Heart left ventricle (tissue), 16 donors: ENCODE results near the gene APLP2. TPM values are rescaled to one million over a fixed set of nuclear protein-coding genes. Genes with fewer than 3 reads are reported as not detected.

Experiments
- ATAC-seq, 4 donors: fragments of 200-7000 bp; cut with Tn5 transposase; one replicate each; pipeline ENCODE4 v1.9.1; 2020 to 2022; ENCODE audit warnings: moderate library complexity in 4 of 4, mild to moderate bottlenecking in 3 of 4, moderate number of reproducible peaks in 1 of 4
- DNase-seq, 5 donors: peaks; one replicate each; pipeline ENCODE4 v3.0.0-alpha.2; 2020
- H3K27ac ChIP-seq, 12 donors: fragments of 200-600 bp; sonication (generic) in 4 of 12; one replicate each; pipeline versions ENCODE4 v1.5.0 to v1.8.0; 2016 to 2022; ENCODE audit warnings: mild to moderate bottlenecking in 2 of 12
- H3K27me3 ChIP-seq, 9 donors: fragments of 200-600 bp; sonication (generic) in 2 of 9; one replicate each; pipeline versions ENCODE4 v1.5.1 to v1.8.0; 2016 to 2022; ENCODE audit warnings: mild to moderate bottlenecking in 3 of 9
- H3K36me3 ChIP-seq, 9 donors: fragments of 200-600 bp; sonication (generic) in 2 of 9; one replicate each; pipeline versions ENCODE4 v1.5.0 to v1.8.0; 2018 to 2022; ENCODE audit warnings: mild to moderate bottlenecking in 2 of 9
- H3K4me1 ChIP-seq, 12 donors: fragments of 200-600 bp; sonication (generic) in 4 of 12; one replicate each; pipeline versions ENCODE4 v1.5.0 to v1.8.0; 2016 to 2022; ENCODE audit warnings: mild to moderate bottlenecking in 3 of 12
- H3K4me3 ChIP-seq, 12 donors: fragments of 200-600 bp; sonication (generic) in 4 of 12; one replicate each; pipeline versions ENCODE4 v1.5.0 to v1.8.0; 2017 to 2022; ENCODE audit warnings: mild to moderate bottlenecking in 9 of 12, moderate library complexity in 4 of 12
- H3K9me3 ChIP-seq, 12 donors: fragments of 200-600 bp; sonication (generic) in 4 of 12; one replicate each; pipeline versions ENCODE4 v1.5.0 to v1.8.0; 2016 to 2022; ENCODE audit warnings: mild to moderate bottlenecking in 1 of 12
- POLR2A ChIP-seq, 2 donors: fragments of 450-650 bp; IDR thresholded peaks; one replicate each; pipeline ENCODE4 v1.6.1; 2017; ENCODE audit warnings: antibody characterized with exemption in 2 of 2, mild to moderate bottlenecking in 2 of 2, moderate library complexity in 2 of 2
- WGBS, 4 donors: extraction: QIAGEN DNeasy Blood & Tissue Kit in 2 of 4; methylation state at CpG; one replicate each; pipeline versions ENCODE4 v1.1.5 to v1.1.7; 2013 to 2018; 5-methylcytosine and 5-hydroxymethylcytosine counted together
- intact Hi-C, 10 donors: fragments of 100-400 bp; cut with DNase I; formaldehyde crosslinking; loops; one replicate each; pipeline versions ENCODE4 v1.11.1 to v1.14.2; 2022
- polyA plus RNA-seq, 2 donors: library from polyadenylated mRNA; stranded (reverse); fragments of 200-250 nt; gene quantifications; one replicate each; pipeline ENCODE4 v1.2.3, GENCODE V29; 2013
- total RNA-seq, 9 donors: library from RNA; depleted of rRNA in 2 of 9; stranded (reverse); fragments of >200 nt in 2 of 9; fragmentation: NEBNext Ultra II Directional in 3 of 9; extraction: Animal tissue kit (Norgen Biotek cat#: 25700) in 3 of 9; gene quantifications; one replicate each; pipeline versions ENCODE4 v1.1.0 to v1.2.4, GENCODE V29; 2016 to 2023
- TF ChIP-seq, protein P1 (sequence below), 12 donors: fragments of 200-600 bp; sonication (generic) in 4 of 12; IDR thresholded peaks; one replicate each; pipeline versions ENCODE4 v1.5.0 to v1.8.0; 2018 to 2022; ENCODE audit warnings: antibody characterized with exemption in 12 of 12, mild to moderate bottlenecking in 5 of 12
- donor health status: ischemic (EF 13 %, LVEDD 7.1; RV severe dilation, severe dysfunction).
- donor health status: healthy with polysubstance abuse.
- donor health status: DM: no; HTN: yes; CAD: no.
- donor health status: DM: no; HTN: no; CAD: no.
- donor health status: ischemic (EF 25% LVEDD 6.9; RV normal size, moderate dysfunction).
- donor health status: ischemic (EF 25% LVEDD 5.7; RV mildly dilated, moderate dysfunction).
- donor health status: healthy.
- donor health status: DM: yes; HTN: yes; CAD: no.
- donor health status: ischemic (EF 35%, LVEDD 5.7; RV mildly dilated, moderate dysfunction).
- donor health status: nonischemic (EF 11% LVEDD 7.7; RV severe dilation, severe dysfunction).
- donor health status: DM: yes; HTN: yes; CAD: no.
- donor health status: PGD.
- donor health status: ischemic (EF 29% LVEDD 5.4; RV normal size, mild dysfunction).
- donor health status: nonischemic (EF 23%, LVEDD 6.1; RV moderate dilation, normal function).

APLP2 gene
- total and polyA plus RNA-seq, 11 donors, result 121 to 423 (median 325) TPM

DNA sequence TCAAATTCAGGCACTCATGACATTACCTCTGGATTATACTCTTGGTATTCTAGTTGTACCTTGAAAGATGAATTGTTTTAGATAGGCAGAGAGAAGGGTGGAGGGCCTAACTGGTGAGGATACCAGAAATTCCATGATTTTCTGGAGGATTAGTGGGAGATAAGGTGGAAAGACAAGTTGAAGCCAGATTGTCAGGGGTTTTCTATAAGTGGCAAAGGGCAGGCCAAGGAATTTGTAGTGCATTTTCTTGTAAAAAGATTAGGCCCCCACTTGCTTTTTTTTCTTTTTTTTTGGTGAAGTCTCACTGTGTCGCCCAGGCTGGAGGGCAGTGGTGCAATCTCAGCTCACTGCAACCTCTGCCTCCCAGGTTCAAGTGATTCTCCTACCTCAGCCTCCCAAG, 38.6 kb upstream of the APLP2 start:
- intact Hi-C loops, result no loop called here
- WGBS, 4 donors, result 84 to 92% (median 88%) methylated on average over 1 of the region's 1 CpG
- Histone ChIP-seq H3K4me3 (no peak overlapping the region), H3K27me3 (no peaks in the 10 kb centered on the region), H3K9me3 (no peaks in the 10 kb centered on the region), H3K27ac (no peak overlapping the region), H3K36me3 (no peaks in the 10 kb centered on the region), H3K4me1 (no peaks in the 10 kb centered on the region)
- no peak for DNase-seq
- no peak for TF ChIP-seq POLR2A (IDR thresholded peaks at IDR 0.05)
- TF ChIP-seq, protein P1, sequence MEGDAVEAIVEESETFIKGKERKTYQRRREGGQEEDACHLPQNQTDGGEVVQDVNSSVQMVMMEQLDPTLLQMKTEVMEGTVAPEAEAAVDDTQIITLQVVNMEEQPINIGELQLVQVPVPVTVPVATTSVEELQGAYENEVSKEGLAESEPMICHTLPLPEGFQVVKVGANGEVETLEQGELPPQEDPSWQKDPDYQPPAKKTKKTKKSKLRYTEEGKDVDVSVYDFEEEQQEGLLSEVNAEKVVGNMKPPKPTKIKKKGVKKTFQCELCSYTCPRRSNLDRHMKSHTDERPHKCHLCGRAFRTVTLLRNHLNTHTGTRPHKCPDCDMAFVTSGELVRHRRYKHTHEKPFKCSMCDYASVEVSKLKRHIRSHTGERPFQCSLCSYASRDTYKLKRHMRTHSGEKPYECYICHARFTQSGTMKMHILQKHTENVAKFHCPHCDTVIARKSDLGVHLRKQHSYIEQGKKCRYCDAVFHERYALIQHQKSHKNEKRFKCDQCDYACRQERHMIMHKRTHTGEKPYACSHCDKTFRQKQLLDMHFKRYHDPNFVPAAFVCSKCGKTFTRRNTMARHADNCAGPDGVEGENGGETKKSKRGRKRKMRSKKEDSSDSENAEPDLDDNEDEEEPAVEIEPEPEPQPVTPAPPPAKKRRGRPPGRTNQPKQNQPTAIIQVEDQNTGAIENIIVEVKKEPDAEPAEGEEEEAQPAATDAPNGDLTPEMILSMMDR (IDR thresholded peaks at IDR 0.05), result no peak
- ATAC-seq, result no peak

DNA sequence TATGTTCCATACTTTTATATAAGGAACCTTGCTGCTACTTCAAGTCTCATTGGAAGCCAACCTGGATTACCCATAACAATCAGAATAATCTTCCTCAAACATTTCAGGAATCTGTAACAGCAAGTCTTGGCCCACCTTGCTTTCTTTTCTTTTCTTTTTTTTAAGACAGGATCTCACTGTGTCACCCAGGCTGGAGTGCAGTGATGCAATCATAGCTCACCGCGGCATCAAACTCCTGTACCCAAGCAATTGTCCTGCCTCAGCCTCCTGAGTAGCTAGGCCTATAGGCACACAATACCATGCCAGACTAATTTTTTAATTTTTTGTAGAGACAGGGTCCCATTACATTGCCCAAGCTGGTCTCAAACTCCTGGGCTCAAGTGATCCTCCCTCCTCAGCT, 37.7 kb upstream of the APLP2 start:
- intact Hi-C loops, result no loop called here

DNA sequence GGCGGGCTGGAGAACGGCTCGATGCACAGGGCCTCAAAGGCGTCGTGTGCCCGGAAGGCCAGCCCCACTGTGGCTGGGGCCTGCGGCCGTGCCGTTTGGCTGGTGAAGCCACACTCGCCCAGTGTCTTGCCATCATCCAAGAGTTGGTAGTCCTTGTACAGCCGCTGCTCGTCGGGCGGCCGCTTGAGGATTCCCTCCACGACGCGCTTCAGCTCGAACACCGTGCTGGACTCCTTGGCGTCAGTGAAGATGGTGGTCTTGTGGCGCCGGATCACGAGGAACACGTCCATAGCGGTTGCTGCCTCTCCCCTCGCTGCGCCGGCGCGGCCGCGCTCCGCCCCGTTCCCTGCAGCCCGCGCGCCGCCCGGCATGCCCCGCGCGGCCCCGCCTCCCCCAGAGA, 36.8 kb upstream of the APLP2 start:
- Histone ChIP-seq H3K9me3 (no peaks in the 10 kb centered on the region), H3K36me3 (no peaks in the 10 kb centered on the region), H3K4me3 (no peak overlapping the region), H3K4me1 (no peaks in the 10 kb centered on the region), H3K27me3 (no peaks in the 10 kb centered on the region), H3K27ac (no peak overlapping the region)
- TF ChIP-seq, protein P1 (IDR thresholded peaks at IDR 0.05), result no peak
- TF ChIP-seq POLR2A (IDR thresholded peaks at IDR 0.05), result no peak
- DNase-seq, result no peak
- WGBS, 4 donors, result 87 to 92% (median 92%) methylated on average over 40 to 44 of the region's 44 CpGs
- no peak for ATAC-seq
- intact Hi-C loops, result no loop called here

More for the DNA sequence above, 37.7 kb upstream of the APLP2 start:
- Histone ChIP-seq H3K36me3 (no peaks in the 10 kb centered on the region), H3K4me1 (no peaks in the 10 kb centered on the region), H3K27me3 (no peaks in the 10 kb centered on the region), H3K4me3 (no peak overlapping the region), H3K9me3 (no peaks in the 10 kb centered on the region), H3K27ac (no peak overlapping the region)
- ATAC-seq (no peak), DNase-seq (no peak)
- WGBS, 4 donors, result 92 to 99% (median 96%) methylated on average over 2 of the region's 2 CpGs
- TF ChIP-seq, protein P1 (IDR thresholded peaks at IDR 0.05), result no peak
- no peak for TF ChIP-seq POLR2A (IDR thresholded peaks at IDR 0.05)

DNA sequence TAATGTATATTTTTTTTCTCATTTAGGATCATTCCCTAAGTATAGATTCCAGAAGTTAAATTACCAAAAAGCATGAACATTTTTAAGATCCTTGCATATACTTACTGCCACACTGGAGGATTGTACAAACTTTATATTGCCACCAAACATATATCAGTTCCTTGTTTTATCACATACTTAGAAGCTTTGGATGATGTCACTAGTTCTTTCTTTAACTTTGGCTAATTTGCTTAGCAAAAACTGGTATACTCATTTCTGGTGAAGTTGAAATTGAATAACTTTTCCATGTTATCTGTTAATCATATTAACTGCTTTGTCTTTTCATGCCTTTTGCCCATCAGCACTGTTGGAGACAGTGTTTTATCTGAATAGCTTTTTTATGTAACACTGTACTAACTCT, 35.5 kb upstream of the APLP2 start:
- Histone ChIP-seq H3K4me1 (no peaks in the 10 kb centered on the region), H3K27me3 (no peaks in the 10 kb centered on the region), H3K27ac (no peak overlapping the region), H3K36me3 (no peaks in the 10 kb centered on the region), H3K4me3 (no peak overlapping the region), H3K9me3 (no peaks in the 10 kb centered on the region)
- DNase-seq (no peak), ATAC-seq (no peak)
- intact Hi-C loops, result no loop called here
- no peak for TF ChIP-seq POLR2A (IDR thresholded peaks at IDR 0.05)
- TF ChIP-seq, protein P1 (IDR thresholded peaks at IDR 0.05), result no peak
